Medulla oblongata (tissue), 1 donor: Measurements from ENCODE around the gene PILRB.
"Not testable (repeated sequence)": the region's sequence is repeated elsewhere in the genome, so short reads cannot be mapped to it uniquely, and the experiment has no call there.

Experiments
- DNase-seq: peaks from one replicate; pipeline ENCODE4 v3.0.0-alpha.2; 2015; ENCODE audit errors: extremely low spot score

PILRB gene

DNA sequence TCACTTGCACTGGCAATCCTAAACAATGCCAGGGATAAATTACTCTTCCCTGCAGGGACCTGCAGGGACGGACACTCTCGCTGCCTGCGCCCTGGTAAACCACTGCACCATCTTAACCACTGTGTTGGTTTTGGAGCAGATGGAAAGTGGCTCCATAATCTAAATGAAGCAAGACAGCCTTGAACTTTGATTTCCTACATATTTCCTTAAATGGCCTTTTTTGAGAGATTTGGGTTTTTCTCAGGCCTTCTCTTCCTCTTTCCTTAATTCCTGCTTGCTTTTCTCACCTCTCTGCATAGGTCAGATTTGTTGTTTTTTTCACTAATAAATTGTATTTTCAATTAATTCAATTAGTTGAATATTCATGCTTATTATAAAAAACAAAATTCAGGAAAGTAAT lies 18.1 kb downstream of the PILRB start:
- DNase-seq, result no peak

DNA sequence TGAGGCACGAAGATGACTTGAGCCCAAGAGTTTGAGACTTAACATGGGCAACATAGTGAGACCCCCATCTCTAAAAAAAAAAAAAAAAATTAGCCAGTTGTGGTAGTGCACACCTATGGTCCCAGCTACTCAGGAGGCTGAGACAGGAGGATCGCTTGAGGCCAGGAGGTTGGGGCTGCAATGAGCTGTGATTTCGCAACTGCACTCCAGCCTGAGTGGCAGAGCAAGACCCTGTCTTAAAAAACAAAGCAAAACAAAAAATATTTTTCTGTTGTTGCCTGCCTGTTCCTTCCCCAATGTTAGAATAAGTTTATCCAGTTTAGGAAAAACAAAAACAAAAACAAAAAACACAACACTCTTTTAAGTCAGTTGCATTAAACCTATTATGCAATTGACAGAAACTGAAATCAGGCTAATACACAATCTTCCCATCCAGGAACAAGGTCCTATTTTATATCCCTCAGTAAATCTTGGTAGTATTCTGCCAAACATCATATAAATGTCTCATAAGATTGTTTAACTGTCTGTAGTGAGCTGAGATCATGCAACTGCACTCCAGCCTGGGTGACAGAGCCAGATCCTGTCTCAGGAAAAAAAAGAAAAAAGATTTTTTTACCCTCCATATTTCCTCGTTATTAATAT lies 20.3 kb downstream of the PILRB start:
- DNase-seq, result no peak

DNA sequence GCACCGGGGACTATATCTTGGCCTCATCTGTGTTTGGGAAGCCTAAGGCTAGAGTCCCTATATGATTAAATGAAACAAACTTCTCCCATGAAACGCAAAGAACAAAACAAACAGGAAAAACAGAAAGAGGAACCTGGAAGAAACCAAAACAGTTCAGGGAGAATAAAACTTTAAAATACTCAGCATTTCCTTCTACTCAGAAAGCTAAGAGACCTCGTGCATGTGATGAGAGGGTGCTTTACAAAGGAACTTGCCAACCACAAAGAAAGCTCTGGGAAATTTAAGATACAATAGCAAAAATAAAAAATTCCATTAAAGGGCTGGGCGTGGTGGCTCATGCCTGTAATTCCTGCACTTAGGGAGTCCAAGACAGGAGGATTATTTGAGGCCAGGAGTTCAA lies 22.3 kb downstream of the PILRB start:
- DNase-seq, result peak; percentile 74

DNA sequence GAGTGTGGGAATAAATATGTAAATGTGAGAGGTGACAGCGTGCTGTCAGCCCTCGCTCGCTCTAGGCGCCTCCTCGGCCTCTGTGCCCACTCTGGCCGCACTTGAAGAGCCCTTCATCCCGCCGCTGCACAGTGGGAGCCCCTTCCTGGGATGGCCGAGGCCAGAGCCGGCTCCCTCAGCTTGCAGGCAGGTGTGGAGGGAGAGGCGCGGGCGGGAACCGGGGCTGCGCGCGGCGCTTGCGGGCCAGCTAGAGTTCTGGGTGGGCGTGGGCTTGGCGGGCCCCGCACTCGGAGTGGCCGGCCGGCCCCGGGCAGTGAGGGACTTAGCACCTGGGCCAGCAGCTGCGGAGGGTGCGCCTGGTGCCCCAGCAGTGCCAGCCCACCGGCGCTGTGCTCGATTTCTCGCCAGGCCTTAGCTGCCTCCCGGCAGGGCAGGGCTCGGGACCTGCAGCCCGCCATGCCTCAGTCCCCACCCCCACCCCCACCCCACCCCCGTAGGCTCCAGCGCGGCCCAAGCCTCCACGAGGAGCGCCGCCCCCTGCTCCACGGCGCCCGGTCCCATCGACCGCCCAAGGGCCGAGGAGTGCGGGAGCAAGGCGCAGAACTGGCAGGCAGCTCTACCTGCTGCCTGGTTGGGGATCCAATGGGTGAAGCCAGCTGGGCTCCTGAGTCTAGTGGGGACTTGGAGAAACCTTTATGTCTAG lies 23.8 kb downstream of the PILRB start:
- not testable (repeated sequence) for DNase-seq

DNA sequence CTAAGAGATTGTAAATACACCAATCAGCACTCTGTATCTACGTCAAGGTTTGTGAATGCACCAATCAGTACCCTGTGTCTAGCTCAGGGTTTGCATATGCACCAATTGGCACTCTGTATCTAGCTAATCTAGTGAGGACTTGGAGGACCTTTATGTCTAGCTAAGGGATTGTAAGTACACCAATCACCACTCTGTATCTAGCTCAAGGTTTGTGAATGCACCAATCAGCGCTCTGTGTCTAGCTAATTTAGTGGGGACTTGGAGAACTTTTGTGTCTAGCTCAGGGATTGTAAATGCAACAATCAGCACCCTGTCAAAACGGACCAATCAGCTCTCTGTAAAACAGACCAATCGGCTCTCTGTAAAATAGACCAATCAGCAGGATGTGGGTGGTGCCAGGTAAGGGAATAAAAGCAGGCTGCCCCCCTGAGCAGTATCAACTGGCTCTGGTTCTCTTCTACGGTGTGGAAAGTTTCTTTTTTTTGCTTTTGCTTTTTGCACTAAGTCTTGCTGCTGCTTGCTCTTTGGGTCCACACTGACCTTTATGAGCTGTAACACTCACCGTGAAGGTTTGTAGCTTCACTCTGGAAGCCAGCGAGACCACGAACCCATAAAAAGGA lies 24.4 kb downstream of the PILRB start:
- peak; percentile 46 for DNase-seq

DNA sequence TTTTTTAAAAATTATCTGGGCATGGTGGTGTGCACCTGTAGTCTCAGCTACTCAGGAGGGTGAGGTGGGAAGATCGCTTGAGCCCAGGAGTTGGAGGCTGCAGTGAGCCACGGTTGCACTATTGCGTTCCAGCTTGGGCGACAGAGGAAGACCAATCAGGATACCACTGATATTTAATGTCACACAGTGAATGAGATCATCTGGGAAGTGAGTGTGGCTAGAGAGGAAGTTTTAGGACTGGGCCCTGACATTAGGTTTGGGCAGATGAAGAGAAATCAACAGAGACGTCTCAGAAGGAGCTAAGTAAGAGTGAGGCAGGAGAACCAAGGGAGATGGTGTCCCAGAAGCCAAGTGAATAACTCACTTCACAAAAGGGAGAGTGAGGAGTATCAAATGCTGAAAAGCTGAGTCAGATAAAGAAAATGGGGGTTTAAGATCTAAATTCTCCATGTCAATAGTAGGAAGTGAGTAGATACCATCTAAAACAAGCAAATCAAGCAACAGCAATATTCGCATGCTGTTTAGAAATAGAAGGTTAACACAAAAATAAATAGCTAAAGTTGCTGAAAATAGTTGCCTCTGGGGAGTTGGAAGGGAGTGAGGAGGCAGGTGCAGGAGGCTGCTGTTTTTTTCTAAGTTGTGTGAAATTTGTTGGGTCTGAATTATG lies 26.8 kb downstream of the PILRB start:
- DNase-seq, result peak; percentile 35

DNA sequence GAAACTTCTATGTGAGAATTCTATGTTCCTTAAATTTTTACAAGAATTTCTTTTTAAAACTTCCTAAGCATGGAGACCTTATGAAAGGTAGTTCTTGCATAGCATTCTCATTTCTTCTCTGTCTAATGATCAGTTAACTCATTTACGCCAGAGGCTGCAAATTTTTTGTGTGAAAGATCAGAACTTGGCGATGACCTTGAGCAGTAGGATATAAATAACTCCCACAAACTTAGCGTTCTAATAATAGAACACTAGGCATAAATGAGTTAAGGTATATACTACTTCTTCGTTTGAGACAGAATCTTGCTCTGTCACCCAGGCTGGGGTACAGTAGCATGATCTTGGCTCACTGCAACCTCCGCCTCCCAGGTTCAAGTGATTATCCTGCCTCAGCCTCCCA lies 29.0 kb downstream of the PILRB start:
- DNase-seq, result no peak

DNA sequence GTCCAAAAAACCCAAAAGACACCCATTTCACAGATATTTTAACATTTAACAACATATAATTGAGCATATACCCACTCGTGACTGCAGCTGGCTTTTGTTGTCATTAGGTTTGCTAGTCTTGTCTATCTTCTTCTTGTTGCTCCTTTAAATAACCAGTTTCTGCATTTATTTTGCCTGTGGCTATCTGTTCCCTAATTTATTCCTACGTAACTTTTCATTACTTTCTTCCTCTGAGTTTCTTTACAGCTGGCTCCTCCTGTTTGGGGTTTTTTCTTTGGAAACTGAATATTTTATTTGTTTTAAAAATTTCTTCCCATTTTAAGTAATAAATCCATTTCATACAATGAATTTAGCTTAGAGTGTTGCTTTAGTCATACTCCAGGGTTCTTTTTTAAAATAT lies 29.8 kb downstream of the PILRB start:
- no peak for DNase-seq

DNA sequence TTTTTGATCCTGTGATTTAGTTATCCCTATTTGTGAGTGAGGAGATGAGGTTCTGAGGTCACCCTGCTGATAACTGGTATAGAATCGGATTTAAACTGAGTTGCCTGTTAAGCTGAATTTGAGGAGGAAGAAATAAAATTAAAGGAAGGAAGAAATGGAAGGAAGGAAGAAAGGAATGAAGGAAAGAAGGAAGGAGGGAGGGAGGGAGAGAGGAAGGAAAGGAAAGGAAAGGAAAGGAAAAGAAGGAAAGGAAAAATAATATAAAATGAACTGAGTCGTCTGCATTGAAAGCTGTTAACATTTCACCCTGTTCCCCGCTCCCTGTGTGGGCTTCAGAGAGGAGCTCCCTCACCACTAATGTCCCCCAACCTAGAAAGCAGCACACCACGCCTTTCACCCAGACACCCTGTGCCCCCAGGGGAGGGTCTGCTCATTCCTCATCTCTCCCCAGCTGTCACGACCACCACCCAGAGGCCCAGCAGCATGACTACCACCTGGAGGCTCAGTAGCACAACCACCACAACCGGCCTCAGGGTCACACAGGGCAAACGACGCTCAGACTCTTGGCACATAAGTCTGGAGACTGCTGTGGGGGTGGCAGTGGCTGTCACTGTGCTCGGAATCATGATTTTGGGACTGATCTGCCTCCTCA lies 31.6 kb downstream of the PILRB start:
- DNase-seq, result no peak

DNA sequence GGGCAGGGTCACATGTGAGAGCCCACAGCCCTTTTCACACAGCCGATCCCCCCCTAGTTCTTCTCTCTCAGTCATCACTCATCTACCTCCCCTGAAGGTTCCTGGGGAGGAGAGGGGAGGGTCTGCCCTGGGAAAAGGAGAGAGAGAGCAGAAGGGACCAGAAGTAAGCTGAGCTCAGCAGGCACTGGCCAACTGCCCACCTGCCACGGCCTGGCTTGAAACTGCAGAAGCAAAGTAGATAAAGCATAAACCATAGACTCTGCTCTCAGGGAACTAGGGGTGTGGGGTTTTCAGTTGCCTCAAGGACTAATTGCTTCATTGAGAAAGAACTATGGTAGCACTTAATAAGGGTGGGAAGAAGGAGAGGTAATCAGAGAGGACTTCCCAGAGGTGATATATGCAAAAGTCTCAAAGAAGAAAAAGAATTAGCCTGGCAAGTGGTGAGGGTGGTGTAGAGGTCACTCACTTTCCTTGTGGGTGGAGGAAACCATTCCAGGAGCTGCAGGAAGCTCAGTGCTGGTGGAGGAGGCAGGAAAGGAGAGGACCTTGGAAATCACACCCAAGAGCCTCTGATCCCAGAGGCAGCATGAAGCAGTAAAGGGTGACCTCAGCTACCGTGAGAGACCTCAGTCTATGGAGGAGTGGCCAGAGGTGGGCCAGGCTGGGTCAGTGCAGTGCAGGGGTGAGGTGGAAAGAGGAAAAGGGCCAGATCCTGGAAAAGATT lies 32.5 kb downstream of the PILRB start:
- no peak for DNase-seq

DNA sequence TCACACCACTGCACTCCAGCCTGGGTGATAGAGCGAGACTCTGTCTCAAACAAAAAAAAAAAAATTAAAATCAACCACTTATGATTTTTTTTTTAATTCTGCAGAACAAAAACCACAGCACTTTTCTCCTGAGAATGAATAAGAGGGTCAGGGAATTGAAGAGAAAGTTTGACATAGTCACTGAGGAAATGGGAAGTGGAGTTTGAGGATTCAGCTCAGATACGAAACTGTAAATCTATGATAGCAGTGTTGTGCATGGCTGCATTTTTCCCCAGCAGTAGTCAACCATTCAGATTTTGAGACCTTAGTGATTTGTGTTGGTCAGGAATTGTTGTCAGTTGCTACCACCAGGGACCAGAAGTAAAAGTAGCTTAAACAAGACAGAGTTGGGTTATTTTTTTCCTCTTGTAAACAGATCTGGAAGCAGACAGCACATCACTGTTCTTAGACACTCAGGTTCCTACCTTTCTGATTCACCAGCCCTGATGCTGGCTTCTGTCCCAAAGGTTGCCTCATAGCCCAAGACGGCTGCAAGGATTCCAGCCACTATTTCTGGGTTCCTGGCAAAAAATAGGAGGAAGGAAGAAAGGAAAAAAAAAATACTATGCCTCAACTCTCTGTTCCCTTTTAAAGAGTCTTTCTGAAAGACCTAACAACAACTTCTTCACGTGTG lies 35.5 kb downstream of the PILRB start:
- DNase-seq, result no peak

DNA sequence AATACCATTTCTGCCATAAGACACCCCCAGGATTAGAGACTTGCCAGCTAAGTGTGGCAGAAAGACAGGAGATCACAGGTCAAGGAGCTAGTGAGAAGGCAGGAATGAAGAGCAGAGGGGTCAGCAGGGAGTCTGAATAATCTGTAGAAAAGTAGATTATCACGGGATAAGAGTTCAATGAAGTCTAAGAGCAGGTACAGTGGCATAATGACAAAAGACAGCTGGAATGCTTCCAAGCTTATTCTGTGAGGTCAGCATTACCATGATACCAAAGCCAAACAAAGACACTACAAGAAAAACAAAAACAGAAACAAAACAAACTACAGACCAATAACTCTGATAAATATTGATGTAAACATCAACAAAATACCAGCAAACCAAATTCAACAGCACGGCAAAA lies 36.2 kb downstream of the PILRB start:
- no peak for DNase-seq

DNA sequence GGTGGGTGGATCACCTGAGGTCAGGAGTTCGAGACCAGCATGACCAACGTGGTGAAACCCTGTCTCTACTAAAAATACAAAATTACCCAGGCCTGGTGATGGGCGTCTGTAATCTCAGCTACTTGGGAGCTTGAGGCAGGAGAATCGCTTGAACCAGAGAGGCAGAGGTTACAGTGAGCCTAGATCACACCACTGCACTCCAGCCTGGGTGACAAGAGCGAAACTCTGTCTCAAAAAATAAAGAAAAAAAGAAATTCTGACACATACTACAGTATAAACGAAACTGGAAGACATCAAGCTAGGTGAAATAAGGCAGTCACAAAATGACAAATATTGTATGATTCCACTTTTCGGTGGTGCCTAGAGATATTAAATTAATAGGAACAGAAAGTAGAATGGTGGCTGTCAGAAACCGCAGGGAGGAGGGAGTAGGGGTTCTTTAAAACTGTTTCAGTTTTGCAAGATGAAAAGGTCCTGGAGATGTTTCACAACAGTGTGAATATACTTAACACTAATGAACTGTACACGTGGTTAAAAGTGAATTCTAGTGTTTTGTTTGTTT lies 38.6 kb downstream of the PILRB start:
- peak; percentile 40 for DNase-seq

DNA sequence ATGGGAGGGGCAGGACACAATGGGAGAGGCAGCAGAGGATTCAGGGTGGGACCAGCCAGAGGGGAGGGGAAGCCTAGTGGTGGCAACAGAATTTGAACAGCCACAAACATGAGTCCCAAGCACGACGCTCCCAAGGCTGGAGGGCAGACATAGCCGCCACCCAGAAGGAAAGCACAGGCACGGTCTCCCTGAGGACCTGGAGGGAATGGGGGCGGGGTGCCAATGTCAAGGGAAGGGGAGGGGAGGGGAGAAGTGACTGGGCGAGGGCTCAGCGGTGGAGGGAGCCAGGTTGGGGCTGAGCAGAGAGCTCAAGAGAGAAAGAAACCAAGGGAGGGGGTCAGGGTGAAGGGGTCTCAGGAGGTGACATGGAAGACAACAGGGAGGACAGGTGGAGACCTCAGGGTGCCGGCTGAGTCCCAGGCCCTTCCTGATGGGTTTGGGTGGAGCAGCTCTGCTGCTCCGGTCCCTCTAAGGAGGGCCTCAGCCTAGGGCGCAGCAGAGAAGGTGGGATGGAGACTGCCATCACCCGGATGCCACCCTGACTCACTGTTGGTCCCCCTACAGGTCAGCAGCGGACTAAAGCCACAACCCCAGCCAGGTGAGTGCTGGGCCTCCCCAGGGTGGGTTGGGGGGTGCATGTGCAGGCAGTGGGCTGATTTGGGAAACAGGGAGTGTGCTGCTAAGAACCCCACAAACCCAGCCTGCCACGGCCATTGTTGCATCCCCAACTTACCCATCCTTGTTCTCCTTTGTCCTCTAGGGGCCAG lies 39.6 kb downstream of the PILRB start:
- no peak for DNase-seq

DNA sequence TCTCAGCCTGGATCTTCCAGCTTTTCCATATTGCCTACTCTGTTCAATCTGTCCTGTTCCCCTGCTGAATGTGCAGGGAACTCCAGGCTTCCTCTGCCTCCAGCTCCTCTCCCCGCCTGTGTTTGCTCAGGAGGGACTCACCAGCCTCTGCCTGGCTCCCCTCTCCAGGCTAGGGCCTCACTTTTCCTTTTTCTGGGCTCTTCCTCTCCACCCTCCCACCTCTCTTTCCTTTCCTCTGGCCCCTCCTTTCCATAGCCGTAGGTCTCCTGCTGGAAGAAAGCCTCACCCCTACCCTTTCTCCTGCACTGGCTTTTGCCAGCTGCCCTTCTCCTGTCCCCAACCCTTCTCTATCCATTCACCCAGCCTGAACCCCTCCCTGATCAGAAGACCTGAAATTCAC lies 40.3 kb downstream of the PILRB start:
- no peak for DNase-seq

DNA sequence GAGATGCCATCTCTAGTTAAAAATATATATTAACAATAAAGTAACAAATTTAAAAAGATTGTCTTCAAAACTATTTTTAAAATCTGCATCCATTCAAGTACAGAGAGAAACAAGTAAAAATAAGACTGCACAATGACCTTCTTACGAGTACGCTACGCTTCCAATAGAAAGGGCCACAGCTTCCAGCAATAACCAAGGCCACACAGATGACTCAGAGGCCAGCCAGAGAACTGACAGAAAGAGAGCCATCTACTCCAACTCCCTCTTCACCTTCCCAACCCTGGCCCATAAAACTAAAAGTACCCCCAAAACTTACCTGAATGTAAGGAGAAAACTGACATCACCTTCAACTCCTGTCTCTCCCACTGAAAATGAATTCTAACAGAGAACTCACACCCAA lies 42.1 kb downstream of the PILRB start:
- DNase-seq, result no peak

DNA sequence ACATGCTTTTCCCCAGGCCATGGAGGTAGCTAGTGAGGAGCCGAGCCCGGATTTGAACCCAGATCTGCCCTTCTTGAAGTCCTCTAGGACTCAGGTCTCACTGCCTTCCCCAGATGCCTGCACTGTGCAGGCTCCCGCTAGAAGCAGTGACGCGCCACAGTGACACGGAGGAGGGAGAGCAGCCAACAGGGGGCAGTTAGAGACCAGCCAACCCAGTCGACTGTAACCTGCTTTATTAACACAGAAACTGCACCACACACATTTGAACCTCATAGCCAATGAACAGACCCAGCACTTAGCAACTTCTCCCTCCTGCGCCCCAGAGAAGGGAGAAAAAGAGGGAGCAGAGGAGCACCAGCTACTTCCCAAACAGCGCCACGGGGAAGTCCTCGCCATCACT lies 42.7 kb downstream of the PILRB start:
- DNase-seq, result no peak

DNA sequence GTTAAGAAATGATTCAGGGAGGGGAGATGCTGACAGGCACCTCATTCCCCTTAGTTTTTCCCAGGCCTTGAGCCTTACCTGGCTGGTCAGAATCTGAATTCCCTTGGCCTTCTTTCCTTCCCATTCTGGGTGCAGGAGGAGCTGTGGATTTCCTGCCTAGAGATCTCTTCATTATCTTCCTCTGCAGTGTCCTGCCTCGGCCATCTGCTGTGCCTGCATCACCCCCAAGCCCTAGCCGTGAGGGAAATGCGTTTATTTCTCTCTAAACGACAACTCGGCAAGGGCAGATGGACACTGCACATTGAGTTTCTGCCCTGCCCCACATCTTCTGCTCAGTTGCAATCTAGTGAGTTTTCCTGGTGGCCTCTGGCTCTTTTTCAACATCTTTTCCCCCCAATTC lies 43.9 kb downstream of the PILRB start:
- no peak for DNase-seq

DNA sequence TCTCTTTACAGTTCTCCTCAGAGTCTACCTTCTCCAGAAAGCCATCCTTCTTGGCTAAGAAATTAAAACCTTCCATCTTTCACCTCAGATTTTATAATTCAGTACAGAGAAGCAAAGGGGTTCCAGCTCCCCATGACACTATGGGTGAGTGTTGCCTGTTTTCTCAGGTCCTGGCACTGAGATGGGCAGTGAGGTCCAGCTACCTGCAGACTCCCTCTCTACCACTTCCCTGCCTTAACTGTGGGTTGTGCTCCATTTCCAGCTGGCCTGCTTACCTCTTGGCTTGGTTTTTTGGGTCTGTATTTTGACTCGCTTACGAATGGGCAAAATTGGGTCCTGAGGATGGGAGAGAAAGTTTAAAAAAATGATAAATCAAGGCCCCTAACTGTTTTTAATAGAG lies 44.3 kb downstream of the PILRB start:
- DNase-seq, result no peak

DNA sequence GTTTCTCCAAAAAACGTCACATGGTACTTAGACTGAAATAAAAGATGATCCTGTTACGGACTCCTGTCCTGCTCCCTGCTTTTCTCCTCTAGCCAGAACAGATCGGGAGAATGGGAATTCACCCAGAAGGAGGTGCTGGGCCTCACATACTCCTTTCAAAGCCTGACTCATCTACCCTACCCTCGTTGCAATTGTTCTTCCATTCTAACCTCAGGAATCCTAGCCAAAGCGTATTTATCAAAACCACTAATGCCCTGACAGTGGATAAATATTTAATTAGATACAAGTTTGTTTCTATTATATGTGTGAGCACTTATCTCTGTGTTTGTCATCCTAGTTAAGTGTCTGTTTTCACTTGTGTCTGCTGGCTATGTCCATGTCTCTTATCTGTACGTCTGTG lies 48.9 kb downstream of the PILRB start:
- DNase-seq, result no peak
